Measurements from ENCODE around the gene DMRTA2.

GRCh38 chr1:50422675-50422945 lies 633 bp downstream of the DMRTA2 start:
- no peak for TF ChIP-seq MAX (IDR thresholded peaks at IDR 0.05)
- TF ChIP-seq SIN3A (conservative IDR thresholded peaks at IDR 0.05 in 1 of 2, IDR thresholded peaks at IDR 0.05 in 1 of 2; ENCODE audit: low read depth in 1 of 2, low read length in 2 of 2): no peak
- no peak for TF ChIP-seq CHD7 (IDR thresholded peaks at IDR 0.05; ENCODE audit: insufficient replicate concordance, low read length)
- TF ChIP-seq RAD21 (IDR thresholded peaks at IDR 0.05 in 1 of 2, conservative IDR thresholded peaks at IDR 0.05 in 1 of 2; ENCODE audit: low read depth in 2 of 2, low read length in 2 of 2): no peak
- no peak for TF ChIP-seq POLR2A (IDR thresholded peaks at IDR 0.05; ENCODE audit: control extremely low read depth in 1 of 2, low read depth in 2 of 2, low read length in 2 of 2)
- TF ChIP-seq CTCF (IDR thresholded peaks at IDR 0.05; ENCODE audit: control extremely low read depth in 1 of 3, insufficient read depth in 1 of 3, low read depth in 1 of 3, low read length in 3 of 3): no peak
- no peak for TF ChIP-seq CEBPB (IDR thresholded peaks at IDR 0.05; ENCODE audit: low read depth, low read length)
- TF ChIP-seq CREB1 (IDR thresholded peaks at IDR 0.05): no peak
- no peak for TF ChIP-seq TAF1 (IDR thresholded peaks at IDR 0.05; ENCODE audit: low read depth, low read length)
- TF ChIP-seq EGR1 (IDR thresholded peaks at IDR 0.05; ENCODE audit: borderline replicate concordance, low read depth, low read length): no peak
- TF ChIP-seq RBBP5 (IDR thresholded peaks at IDR 0.05; ENCODE audit: borderline replicate concordance, low read depth, low read length): no peak
- no peak for TF ChIP-seq EZH2 (IDR thresholded peaks at IDR 0.05; ENCODE audit: low read depth, low read length, severe bottlenecking)
- no peak for TF ChIP-seq CHD2 (IDR thresholded peaks at IDR 0.05; ENCODE audit: low read length)

Measured in H1 (cell line).